Hepatocyte (in vitro differentiated cells): ENCODE results near the gene PLCL1. TPM values are rescaled to one million over a fixed set of nuclear protein-coding genes. Genes with fewer than 3 reads are reported as not detected.

Source experiments
- DNase-seq: peaks from one replicate; pipeline ENCODE4 v3.0.0-alpha.2; 2016; ENCODE audit warnings: low spot score
- H2AFZ ChIP-seq: fragments of 200-600 bp; sonication (generic); 2 replicates; pipeline ENCODE4 v1.6.0; 2016; ENCODE audit warnings: antibody characterized with exemption, mild to moderate bottlenecking
- H3K27ac ChIP-seq: fragments of 200-600 bp; sonication (generic); 2 replicates; pipeline ENCODE4 v1.5.1; 2016; ENCODE audit warnings: mild to moderate bottlenecking
- H3K27me3 ChIP-seq: fragments of 200-600 bp; sonication (generic); 2 replicates; pipeline ENCODE4 v1.6.1; 2016
- H3K36me3 ChIP-seq: fragments of 200-600 bp; sonication (generic); replicated peaks from 2 replicates; pipeline ENCODE4 v1.5.1; 2016; ENCODE audit warnings: low read depth; ENCODE audit not compliant: insufficient read depth
- H3K4me1 ChIP-seq: fragments of 200-600 bp; sonication (generic); 2 replicates; pipeline ENCODE4 v1.5.1; 2016; ENCODE audit warnings: mild to moderate bottlenecking, moderate library complexity; ENCODE audit not compliant: insufficient read depth
- H3K4me2 ChIP-seq: fragments of 200-600 bp; sonication (generic); 2 replicates; pipeline ENCODE4 v1.6.0; 2016
- H3K4me3 ChIP-seq: fragments of 200-600 bp; sonication (generic); 2 replicates; pipeline ENCODE4 v1.5.1; 2016; ENCODE audit warnings: mild to moderate bottlenecking
- H3K79me2 ChIP-seq: fragments of 200-600 bp; sonication (generic); 2 replicates; pipeline ENCODE4 v1.6.0; 2017; ENCODE audit warnings: mild to moderate bottlenecking
- H3K9me2 ChIP-seq: fragments of 200-600 bp; sonication (generic); replicated peaks from 2 replicates; pipeline ENCODE4 v1.6.0; 2017; ENCODE audit warnings: mild to moderate bottlenecking; ENCODE audit not compliant: insufficient read depth
- H3K9me3 ChIP-seq: fragments of 200-600 bp; sonication (generic); 2 replicates; pipeline ENCODE4 v1.5.1; 2016; ENCODE audit warnings: low read depth, mild to moderate bottlenecking
- H4K20me1 ChIP-seq: fragments of 200-600 bp; sonication (generic); 2 replicates; pipeline ENCODE4 v1.6.0; 2016; ENCODE audit warnings: mild to moderate bottlenecking; ENCODE audit not compliant: insufficient read depth, poor library complexity, severe bottlenecking
- CTCF ChIP-seq: fragments of 200-600 bp; sonication (generic); IDR thresholded peaks from 2 replicates; pipeline ENCODE4 v1.5.1; 2016; ENCODE audit warnings: antibody characterized with exemption, mild to moderate bottlenecking; ENCODE audit not compliant: poor library complexity
- EZH2 ChIP-seq: fragments of 200-600 bp; sonication (generic); IDR thresholded peaks from 2 replicates; pipeline ENCODE4 v1.6.1; 2016; ENCODE audit warnings: antibody characterized with exemption, mild to moderate bottlenecking, borderline replicate concordance
- EZH2phosphoT487 ChIP-seq: fragments of 200-600 bp; sonication (generic); IDR thresholded peaks from one replicate; pipeline ENCODE4 v1.6.1; 2018; ENCODE audit warnings: antibody characterized with exemption, mild to moderate bottlenecking, low read depth, moderate library complexity; ENCODE audit not compliant: unreplicated experiment, severe bottlenecking
- WGBS: methylation state at CpG from one replicate; pipeline ENCODE4 v1.1.6; 2016; ENCODE audit warnings: low lambda C conversion rate; ENCODE audit errors: missing lambda C conversion rate; 5-methylcytosine and 5-hydroxymethylcytosine counted together
- polyA plus RNA-seq: library from polyadenylated mRNA; unstranded; fragments of >200 nt; fragmentation: Nextera tagmentation; extraction: Ambion mirVana; gene quantifications from 2 replicates; pipeline ENCODE4 v1.2.1, GENCODE V29; 2016
- total RNA-seq: library from RNA; depleted of rRNA; stranded (reverse); fragments of >200 nt; gene quantifications from 2 replicates; pipeline ENCODE4 v1.2.3, GENCODE V29; 2014

PLCL1 gene
- total and polyA plus RNA-seq, 2 experiments from 2014 or later, result 0.37 to 2.4 TPM

- no peak overlapping the region for H3K27ac ChIP-seq
- TF ChIP-seq EZH2, result no peak
- TF ChIP-seq EZH2phosphoT487, result no peak
- TF ChIP-seq CTCF, result no peak
- DNase-seq, result no peak
- H3K9me2 ChIP-seq, result no peaks in the 10 kb centered on the region
- no peaks in the 10 kb centered on the region for H3K27me3 ChIP-seq
- H3K4me2 ChIP-seq, result no peak overlapping the region
- H3K9me3 ChIP-seq, result no peaks in the 10 kb centered on the region
- peaks cover 10% of the 10 kb centered on the region for H3K4me1 ChIP-seq
- 78% methylated on average over 3 of the region's 3 CpGs for WGBS
- H3K36me3 ChIP-seq, result no peaks in the 10 kb centered on the region
- H3K4me3 ChIP-seq, result no peak overlapping the region
- H3K79me2 ChIP-seq, result no peaks in the 10 kb centered on the region
- H4K20me1 ChIP-seq, result no peaks in the 10 kb centered on the region
- H2AFZ ChIP-seq, result no peak overlapping the region
Observed at GRCh38 chr2:197868206-197868605, 63.8 kb downstream of the PLCL1 start.

DNA sequence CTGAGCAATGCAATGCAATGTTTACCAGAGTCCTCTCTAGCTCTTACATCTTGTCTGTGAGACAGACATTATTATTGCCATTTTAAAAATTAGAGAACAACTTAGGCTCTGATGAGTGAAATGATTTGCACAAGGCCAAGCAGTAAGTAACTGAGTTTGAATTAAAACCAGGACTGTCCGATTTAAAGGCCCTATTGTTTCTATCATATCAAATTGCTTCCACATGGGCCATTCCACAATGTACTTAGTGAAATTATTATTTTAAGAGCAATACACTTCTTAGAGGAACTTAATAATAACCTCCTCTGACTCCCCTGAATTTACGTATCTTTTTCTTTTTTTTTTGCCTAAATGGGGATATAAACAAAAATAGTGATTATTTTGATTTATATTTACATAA, 64.6 kb downstream of the PLCL1 start:
- Histone ChIP-seq H3K9me3 (no peaks in the 10 kb centered on the region), H3K4me3 (no peak overlapping the region), H3K36me3 (no peaks in the 10 kb centered on the region), H3K79me2 (no peaks in the 10 kb centered on the region), H2AFZ (no peak overlapping the region), H3K4me2 (no peak overlapping the region), H3K4me1 (peaks cover 10% of the 10 kb centered on the region), H3K9me2 (no peaks in the 10 kb centered on the region), H4K20me1 (no peaks in the 10 kb centered on the region), H3K27ac (no peak overlapping the region), H3K27me3 (no peaks in the 10 kb centered on the region)
- 61% methylated on average over 2 of the region's 2 CpGs for WGBS
- TF ChIP-seq EZH2 (no peak), EZH2phosphoT487 (no peak), CTCF (no peak)
- DNase-seq, result no peak

DNA sequence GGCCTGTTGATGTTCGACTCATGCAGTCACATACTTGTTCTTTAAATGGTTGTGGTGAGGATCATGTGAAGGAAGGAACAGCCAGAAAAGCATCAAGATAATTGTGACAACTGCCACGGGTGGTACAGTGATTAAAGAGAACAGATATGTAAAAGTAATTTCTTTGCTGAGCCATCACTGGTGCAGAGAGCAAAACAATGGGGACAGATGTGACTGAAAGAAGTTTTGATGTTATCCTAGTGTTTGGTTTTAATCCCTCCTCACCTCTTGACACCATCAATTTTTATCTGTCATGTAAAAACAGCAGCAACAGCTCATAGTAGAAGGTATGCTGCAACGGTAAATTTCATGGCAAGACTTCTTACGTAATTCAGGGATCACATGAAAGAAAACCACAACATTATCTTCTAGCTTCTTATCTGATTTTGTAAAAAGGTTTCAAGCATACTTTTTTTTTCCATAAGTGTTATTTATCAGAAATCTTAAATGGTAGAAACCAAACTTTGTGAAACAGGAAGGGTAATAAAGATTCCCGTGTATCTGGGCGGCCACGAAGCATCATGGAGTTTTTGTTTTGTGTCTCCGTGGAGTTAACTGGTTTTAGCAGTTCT, 65.2 kb downstream of the PLCL1 start:
- Histone ChIP-seq H3K4me3 (no peak overlapping the region), H3K36me3 (no peaks in the 10 kb centered on the region), H2AFZ (no peak overlapping the region), H3K4me1 (peaks cover 10% of the 10 kb centered on the region), H3K9me3 (no peaks in the 10 kb centered on the region), H4K20me1 (no peaks in the 10 kb centered on the region), H3K4me2 (peak overlapping the region; percentile 21), H3K79me2 (no peaks in the 10 kb centered on the region), H3K27ac (no peak overlapping the region), H3K9me2 (no peaks in the 10 kb centered on the region), H3K27me3 (no peaks in the 10 kb centered on the region)
- TF ChIP-seq EZH2 (no peak), CTCF (no peak), EZH2phosphoT487 (no peak)
- DNase-seq, result no peak
- 45% methylated on average over 8 of the region's 8 CpGs for WGBS
